HEK293 (cell line): ENCODE results near the gene KIAA1191.
A peak's percentile ranks its signal among the peaks of the same experiment; 100 is the strongest.

Source experiments
- YY1 ChIP-seq: fragments of 450-650 bp; formaldehyde crosslinking; IDR thresholded peaks from 2 replicates; pipeline ENCODE4 v1.5.1; 2018; ENCODE audit warnings: missing biosample characterization, missing genetic modification characterization
- ZNF121 ChIP-seq: fragments of 450-650 bp; formaldehyde crosslinking; IDR thresholded peaks from 2 replicates; pipeline ENCODE4 v1.5.1; 2016; ENCODE audit warnings: missing biosample characterization, missing genetic modification characterization
- ZNF138 ChIP-seq: fragments of 450-650 bp; formaldehyde crosslinking; IDR thresholded peaks from 2 replicates; pipeline ENCODE4 v1.5.1; 2016; ENCODE audit warnings: missing biosample characterization, missing genetic modification characterization, borderline replicate concordance
- ZNF184 ChIP-seq: fragments of 450-650 bp; IDR thresholded peaks from 2 replicates; pipeline ENCODE4 v1.5.1; 2018; ENCODE audit warnings: missing biosample characterization, mild to moderate bottlenecking, missing genetic modification characterization
- ZNF214 ChIP-seq: fragments of 450-650 bp; formaldehyde crosslinking; IDR thresholded peaks from 2 replicates; pipeline ENCODE4 v1.5.1; 2017; ENCODE audit warnings: missing biosample characterization, mild to moderate bottlenecking, missing genetic modification characterization, borderline replicate concordance
- ZNF394 ChIP-seq: fragments of 450-650 bp; formaldehyde crosslinking; IDR thresholded peaks from 2 replicates; pipeline ENCODE4 v1.5.1; 2016; ENCODE audit warnings: missing biosample characterization, missing genetic modification characterization, mild to moderate bottlenecking, moderate library complexity, borderline replicate concordance
- ZNF416 ChIP-seq: fragments of 450-650 bp; formaldehyde crosslinking; IDR thresholded peaks from 2 replicates; pipeline ENCODE4 v1.5.1; 2016; ENCODE audit warnings: missing biosample characterization, missing genetic modification characterization
- ZNF473 ChIP-seq: fragments of 450-650 bp; formaldehyde crosslinking; IDR thresholded peaks from 2 replicates; pipeline ENCODE4 v1.5.1; 2017; ENCODE audit warnings: missing biosample characterization, missing genetic modification characterization
- ZNF660 ChIP-seq: fragments of 450-650 bp; IDR thresholded peaks from 2 replicates; pipeline ENCODE4 v1.5.1; 2018; ENCODE audit warnings: missing biosample characterization, mild to moderate bottlenecking, missing genetic modification characterization
- TF ChIP-seq, protein P1 (sequence below): fragments of 450-650 bp; formaldehyde crosslinking; IDR thresholded peaks from 2 replicates; pipeline ENCODE4 v1.5.1; 2016; ENCODE audit warnings: missing biosample characterization, missing genetic modification characterization
- TF ChIP-seq, protein P2 (sequence below): fragments of 450-650 bp; formaldehyde crosslinking; IDR thresholded peaks from 2 replicates; pipeline ENCODE4 v1.5.1; 2016; ENCODE audit warnings: missing biosample characterization, missing genetic modification characterization

DNA sequence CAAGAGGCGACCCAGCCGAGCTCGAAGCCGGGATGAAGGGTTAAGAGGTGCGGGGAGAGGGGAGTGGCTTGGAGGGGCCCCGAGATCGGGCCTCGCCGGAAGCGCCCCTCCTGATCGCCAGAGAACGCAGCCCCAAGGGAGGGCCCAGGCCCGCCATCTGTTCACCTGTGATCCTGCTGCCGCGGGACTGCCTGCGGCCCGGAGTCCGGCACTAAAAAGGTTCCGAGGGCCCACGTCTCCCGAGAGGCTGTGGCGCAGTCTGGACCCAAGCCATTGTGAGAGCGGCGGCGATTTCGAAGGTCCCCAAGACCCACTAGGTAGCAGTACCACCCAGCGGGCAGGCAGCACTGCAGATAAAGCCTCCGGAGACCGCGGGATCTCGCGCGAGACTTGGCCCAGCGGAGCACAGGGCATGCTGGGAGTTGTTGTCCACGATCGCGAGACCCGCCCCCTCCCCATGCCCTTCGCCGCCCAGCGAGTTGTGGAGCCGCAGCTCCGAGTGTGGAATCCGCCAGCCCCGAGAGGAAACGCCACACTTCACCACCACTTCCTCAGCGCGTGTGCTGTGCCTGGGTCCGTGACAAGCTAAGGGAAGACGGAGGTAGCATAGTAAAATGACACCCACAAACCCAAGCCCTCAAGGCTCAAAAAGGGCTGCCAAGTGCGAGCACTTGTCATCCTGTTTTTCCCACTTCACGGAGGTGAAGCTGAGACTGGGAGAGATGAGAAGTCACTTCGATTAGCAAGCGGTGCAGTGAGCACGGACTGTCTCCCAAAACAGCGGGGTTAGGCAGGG lies at the start of gene KIAA1191:
- TF ChIP-seq ZNF416: no peak
- 0 out of 2 replicates have a peak, but pooled peaks have one; percentile 83 for TF ChIP-seq ZNF660 (tag by site-specific recombination)
- TF ChIP-seq, protein P1, sequence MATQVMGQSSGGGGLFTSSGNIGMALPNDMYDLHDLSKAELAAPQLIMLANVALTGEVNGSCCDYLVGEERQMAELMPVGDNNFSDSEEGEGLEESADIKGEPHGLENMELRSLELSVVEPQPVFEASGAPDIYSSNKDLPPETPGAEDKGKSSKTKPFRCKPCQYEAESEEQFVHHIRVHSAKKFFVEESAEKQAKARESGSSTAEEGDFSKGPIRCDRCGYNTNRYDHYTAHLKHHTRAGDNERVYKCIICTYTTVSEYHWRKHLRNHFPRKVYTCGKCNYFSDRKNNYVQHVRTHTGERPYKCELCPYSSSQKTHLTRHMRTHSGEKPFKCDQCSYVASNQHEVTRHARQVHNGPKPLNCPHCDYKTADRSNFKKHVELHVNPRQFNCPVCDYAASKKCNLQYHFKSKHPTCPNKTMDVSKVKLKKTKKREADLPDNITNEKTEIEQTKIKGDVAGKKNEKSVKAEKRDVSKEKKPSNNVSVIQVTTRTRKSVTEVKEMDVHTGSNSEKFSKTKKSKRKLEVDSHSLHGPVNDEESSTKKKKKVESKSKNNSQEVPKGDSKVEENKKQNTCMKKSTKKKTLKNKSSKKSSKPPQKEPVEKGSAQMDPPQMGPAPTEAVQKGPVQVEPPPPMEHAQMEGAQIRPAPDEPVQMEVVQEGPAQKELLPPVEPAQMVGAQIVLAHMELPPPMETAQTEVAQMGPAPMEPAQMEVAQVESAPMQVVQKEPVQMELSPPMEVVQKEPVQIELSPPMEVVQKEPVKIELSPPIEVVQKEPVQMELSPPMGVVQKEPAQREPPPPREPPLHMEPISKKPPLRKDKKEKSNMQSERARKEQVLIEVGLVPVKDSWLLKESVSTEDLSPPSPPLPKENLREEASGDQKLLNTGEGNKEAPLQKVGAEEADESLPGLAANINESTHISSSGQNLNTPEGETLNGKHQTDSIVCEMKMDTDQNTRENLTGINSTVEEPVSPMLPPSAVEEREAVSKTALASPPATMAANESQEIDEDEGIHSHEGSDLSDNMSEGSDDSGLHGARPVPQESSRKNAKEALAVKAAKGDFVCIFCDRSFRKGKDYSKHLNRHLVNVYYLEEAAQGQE (tag by site-specific recombination): 0 out of 2 replicates have a peak, but pooled peaks have one; percentile 27
- TF ChIP-seq, protein P2, sequence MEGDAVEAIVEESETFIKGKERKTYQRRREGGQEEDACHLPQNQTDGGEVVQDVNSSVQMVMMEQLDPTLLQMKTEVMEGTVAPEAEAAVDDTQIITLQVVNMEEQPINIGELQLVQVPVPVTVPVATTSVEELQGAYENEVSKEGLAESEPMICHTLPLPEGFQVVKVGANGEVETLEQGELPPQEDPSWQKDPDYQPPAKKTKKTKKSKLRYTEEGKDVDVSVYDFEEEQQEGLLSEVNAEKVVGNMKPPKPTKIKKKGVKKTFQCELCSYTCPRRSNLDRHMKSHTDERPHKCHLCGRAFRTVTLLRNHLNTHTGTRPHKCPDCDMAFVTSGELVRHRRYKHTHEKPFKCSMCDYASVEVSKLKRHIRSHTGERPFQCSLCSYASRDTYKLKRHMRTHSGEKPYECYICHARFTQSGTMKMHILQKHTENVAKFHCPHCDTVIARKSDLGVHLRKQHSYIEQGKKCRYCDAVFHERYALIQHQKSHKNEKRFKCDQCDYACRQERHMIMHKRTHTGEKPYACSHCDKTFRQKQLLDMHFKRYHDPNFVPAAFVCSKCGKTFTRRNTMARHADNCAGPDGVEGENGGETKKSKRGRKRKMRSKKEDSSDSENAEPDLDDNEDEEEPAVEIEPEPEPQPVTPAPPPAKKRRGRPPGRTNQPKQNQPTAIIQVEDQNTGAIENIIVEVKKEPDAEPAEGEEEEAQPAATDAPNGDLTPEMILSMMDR (tag by site-specific recombination): peak; percentile 77
- TF ChIP-seq ZNF121 (tag by site-specific recombination): no peak
- TF ChIP-seq ZNF394 (tag by site-specific recombination): peak; percentile 48; the same call in 1 of the 2 replicates
- TF ChIP-seq ZNF184 (tag by site-specific recombination): no peak
- no peak for TF ChIP-seq ZNF473 (tag by site-specific recombination)
- TF ChIP-seq ZNF138: no peak
- TF ChIP-seq ZNF214: no peak
- peak; percentile 56; the same call in 1 of the 2 replicates for TF ChIP-seq YY1
